DMS53 treated with DMSO at 0.1 percent for 48 hours (cell line): ENCODE measurements around the gene ASIC5.
"Not testable (repeated sequence)": the region's sequence is repeated elsewhere in the genome, so short reads cannot be mapped to it uniquely, and the experiment has no call there.

Experiments
- DNase-seq: peaks from one replicate; lab custom pipeline; 2025; ENCODE audit not compliant: unreplicated experiment; lab: John Stamatoyannopoulos, UW

Gene ASIC5

GRCh38 chr4:155802190-155802959 lies 63.7 kb downstream of the ASIC5 start:
- DNase-seq, result no peak

- DNase-seq, result no peak
These were observed 65.3 kb downstream of the ASIC5 start for GRCh38 chr4:155800685-155801343.

- DNase-seq, result no peak
These were observed 66.3 kb downstream of the ASIC5 start for GRCh38 chr4:155799794-155800123.

- DNase-seq, result no peak
These were observed 66.8 kb downstream of the ASIC5 start for GRCh38 chr4:155799116-155799793.

- DNase-seq, result not testable (repeated sequence)
These were observed 68.5 kb downstream of the ASIC5 start for GRCh38 chr4:155797581-155797980.

- DNase-seq, result no peak
These were observed 70.1 kb downstream of the ASIC5 start for GRCh38 chr4:155795991-155796390.

GRCh38 chr4:155794589-155795236 lies 71.4 kb downstream of the ASIC5 start:
- DNase-seq, result no peak

GRCh38 chr4:155789982-155790381 lies 76.1 kb downstream of the ASIC5 start:
- DNase-seq, result no peak

GRCh38 chr4:155789391-155789790 lies 76.7 kb downstream of the ASIC5 start:
- DNase-seq, result no peak

GRCh38 chr4:155787113-155787710 lies 78.9 kb downstream of the ASIC5 start:
- DNase-seq, result peak; percentile 53

GRCh38 chr4:155785828-155786227 lies 80.2 kb downstream of the ASIC5 start:
- DNase-seq, result no peak

GRCh38 chr4:155784637-155785036 lies 81.4 kb downstream of the ASIC5 start:
- DNase-seq, result no peak

GRCh38 chr4:155781249-155781831 lies 84.7 kb downstream of the ASIC5 start:
- no peak for DNase-seq

- no peak for DNase-seq
These were observed 85.3 kb downstream of the ASIC5 start for GRCh38 chr4:155780775-155781174.
